Smooth muscle cell of bladder (primary cell): ENCODE data around the gene TOP3A. TPM values are rescaled to one million over a fixed set of nuclear protein-coding genes. Genes with fewer than 3 reads are reported as not detected.

Source experiments
- total RNA-seq: library from RNA; depleted of rRNA; stranded (reverse); fragments of >200 nt; gene quantifications from 2 replicates; pipeline ENCODE4 v1.2.3, GENCODE V29; 2014

The TOP3A gene
- total RNA-seq = 10.4 and 12.9 TPM in 2 replicates

GRCh38 chr17:18314731-18315561 is at the start of gene TOP3A, which contains the start of gene SMCR8:
Gene TOP3A, minus strand, starts transcription at chr17:18314994. Its CDS starts 216 bp downstream, at chr17:18314778.
Gene SMCR8, plus strand, starts transcription at chr17:18315293. Its CDS starts 497 bp downstream, at chr17:18315790.

GRCh38 chr17:18363101-18364049 is 48.6 kb upstream of the TOP3A start, which contains the start of gene SHMT1:
Gene SHMT1, minus strand, starts transcription at chr17:18363550. Its CDS starts 7,569 bp downstream, at chr17:18355981.

GRCh38 chr17:18260332-18261145 is 54.3 kb downstream of the TOP3A start, which contains the start of gene MIEF2:
Gene MIEF2, plus strand, starts transcription at chr17:18260662. Its CDS starts 2,059 bp downstream, at chr17:18262721.

GRCh38 chr17:18258356-18259038 is 56.3 kb downstream of the TOP3A start, which contains the start of gene FLII:
Gene FLII, minus strand, starts transcription at chr17:18258738. Its CDS starts 48 bp downstream, at chr17:18258690.

GRCh38 chr17:18225121-18225641 is 89.6 kb downstream of the TOP3A start, which contains the start of gene LLGL1:
Gene LLGL1, plus strand, starts transcription at chr17:18225635. Its CDS starts 48 bp downstream, at chr17:18225683.

Other genes starting within 250 kb of the TOP3A start
- 30.0 and 31.2 TPM in 2 replicates for gene DRG2, start 227.0 kb downstream of the TOP3A start, total RNA-seq
- 0.55 and 0.85 TPM in 2 replicates for gene MYO15A, start 206.2 kb downstream of the TOP3A start, total RNA-seq
- gene ALKBH5, start 131.2 kb downstream of the TOP3A start, total RNA-seq = 95.1 and 153 TPM in 2 replicates
- gene LLGL1, start 89.4 kb downstream of the TOP3A start, total RNA-seq = 27.4 and 33.5 TPM in 2 replicates
- gene FLII, start 56.3 kb downstream of the TOP3A start, total RNA-seq = 316 and 351 TPM in 2 replicates
- 9.1 and 10.6 TPM in 2 replicates for gene MIEF2, start 54.3 kb downstream of the TOP3A start, total RNA-seq
- gene SMCR8, start 299 bp upstream of the TOP3A start, total RNA-seq = 11.0 and 18.2 TPM in 2 replicates
- 4.0 and 6.6 TPM in 2 replicates for gene SHMT1, start 48.6 kb upstream of the TOP3A start, total RNA-seq
- not detected in 2 replicates for gene EVPLL, start 62.8 kb upstream of the TOP3A start, total RNA-seq
- gene LGALS9C, start 161.8 kb upstream of the TOP3A start, total RNA-seq = not detected in 2 replicates